ENCODE data around the gene AURKA.
"Not testable (repeated sequence)": the region's sequence is repeated elsewhere in the genome, so short reads cannot be mapped to it uniquely, and the experiment has no call there.

AURKA gene

DNA sequence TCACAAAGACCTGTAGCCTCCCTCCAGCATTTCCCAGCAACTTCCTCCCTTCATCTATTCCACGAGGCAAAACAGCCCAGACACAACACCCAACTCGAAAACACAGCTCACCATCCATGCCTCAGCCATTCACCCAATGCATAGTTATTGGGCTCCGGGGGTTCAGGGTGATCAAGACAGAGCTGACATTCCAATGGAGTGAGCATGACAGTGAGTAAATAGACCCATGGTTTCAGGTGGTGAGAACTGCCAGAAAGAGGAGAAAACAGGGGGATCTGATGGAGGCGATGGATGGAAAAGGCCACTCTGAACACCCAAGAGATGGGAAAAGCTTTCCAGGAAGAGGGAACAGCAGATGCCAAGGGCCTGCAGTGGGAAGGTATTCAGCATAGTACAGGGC lies 25.9 kb upstream of the AURKA start:
- DNase-seq (ENCODE audit: low spot score) = no peak
- no peak overlapping the region for H3K27ac ChIP-seq
- TF ChIP-seq, protein P1, sequence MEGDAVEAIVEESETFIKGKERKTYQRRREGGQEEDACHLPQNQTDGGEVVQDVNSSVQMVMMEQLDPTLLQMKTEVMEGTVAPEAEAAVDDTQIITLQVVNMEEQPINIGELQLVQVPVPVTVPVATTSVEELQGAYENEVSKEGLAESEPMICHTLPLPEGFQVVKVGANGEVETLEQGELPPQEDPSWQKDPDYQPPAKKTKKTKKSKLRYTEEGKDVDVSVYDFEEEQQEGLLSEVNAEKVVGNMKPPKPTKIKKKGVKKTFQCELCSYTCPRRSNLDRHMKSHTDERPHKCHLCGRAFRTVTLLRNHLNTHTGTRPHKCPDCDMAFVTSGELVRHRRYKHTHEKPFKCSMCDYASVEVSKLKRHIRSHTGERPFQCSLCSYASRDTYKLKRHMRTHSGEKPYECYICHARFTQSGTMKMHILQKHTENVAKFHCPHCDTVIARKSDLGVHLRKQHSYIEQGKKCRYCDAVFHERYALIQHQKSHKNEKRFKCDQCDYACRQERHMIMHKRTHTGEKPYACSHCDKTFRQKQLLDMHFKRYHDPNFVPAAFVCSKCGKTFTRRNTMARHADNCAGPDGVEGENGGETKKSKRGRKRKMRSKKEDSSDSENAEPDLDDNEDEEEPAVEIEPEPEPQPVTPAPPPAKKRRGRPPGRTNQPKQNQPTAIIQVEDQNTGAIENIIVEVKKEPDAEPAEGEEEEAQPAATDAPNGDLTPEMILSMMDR (conservative IDR thresholded peaks at IDR 0.05; ENCODE audit: low read depth) = no peak
- ChIA-PET POLR2A (ENCODE audit: low non-redundant PET) (interaction anchor here (0.6 kb wide), 1 partner anchor 21 kb away, joined by 4 read pairs; no protein-coding TSS in a partner anchor), CTCF (interaction anchor here (0.7 to 1.1 kb wide), 3 partner anchors 19 to 1364 kb away, joined by 3 read pairs; no protein-coding TSS in a partner anchor)

DNA sequence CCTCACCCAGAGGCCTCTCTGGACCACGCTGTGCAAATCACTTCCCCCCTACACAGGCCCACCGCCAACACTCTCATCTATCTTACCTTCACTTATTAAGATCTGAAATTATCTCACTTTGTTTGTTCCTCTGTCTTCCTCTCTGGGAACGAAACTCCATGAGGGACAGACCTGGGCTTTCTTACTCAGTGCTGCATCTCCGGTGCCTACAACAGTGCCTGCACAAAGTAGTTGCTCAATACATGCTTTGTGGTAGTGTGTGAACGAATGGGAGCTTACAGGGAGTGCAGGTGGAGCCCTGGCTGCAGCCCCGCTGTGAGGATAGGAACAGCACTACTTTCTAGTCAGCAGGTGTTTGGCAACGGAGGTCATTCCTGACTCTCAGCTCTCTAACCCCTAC lies 25.4 kb upstream of the AURKA start:
- ChIA-PET POLR2A (ENCODE audit: low non-redundant PET) (interaction anchor here (0.6 kb wide), 1 partner anchor 21 kb away, joined by 4 read pairs; no protein-coding TSS in a partner anchor), CTCF (interaction anchor here (1.0 to 1.1 kb wide), 2 partner anchors 19 to 133 kb away, joined by 3 read pairs; no protein-coding TSS in a partner anchor)
- no peak overlapping the region for H3K27ac ChIP-seq
- TF ChIP-seq, protein P1 (conservative IDR thresholded peaks at IDR 0.05; ENCODE audit: low read depth) = no peak
- DNase-seq (ENCODE audit: low spot score) = no peak

DNA sequence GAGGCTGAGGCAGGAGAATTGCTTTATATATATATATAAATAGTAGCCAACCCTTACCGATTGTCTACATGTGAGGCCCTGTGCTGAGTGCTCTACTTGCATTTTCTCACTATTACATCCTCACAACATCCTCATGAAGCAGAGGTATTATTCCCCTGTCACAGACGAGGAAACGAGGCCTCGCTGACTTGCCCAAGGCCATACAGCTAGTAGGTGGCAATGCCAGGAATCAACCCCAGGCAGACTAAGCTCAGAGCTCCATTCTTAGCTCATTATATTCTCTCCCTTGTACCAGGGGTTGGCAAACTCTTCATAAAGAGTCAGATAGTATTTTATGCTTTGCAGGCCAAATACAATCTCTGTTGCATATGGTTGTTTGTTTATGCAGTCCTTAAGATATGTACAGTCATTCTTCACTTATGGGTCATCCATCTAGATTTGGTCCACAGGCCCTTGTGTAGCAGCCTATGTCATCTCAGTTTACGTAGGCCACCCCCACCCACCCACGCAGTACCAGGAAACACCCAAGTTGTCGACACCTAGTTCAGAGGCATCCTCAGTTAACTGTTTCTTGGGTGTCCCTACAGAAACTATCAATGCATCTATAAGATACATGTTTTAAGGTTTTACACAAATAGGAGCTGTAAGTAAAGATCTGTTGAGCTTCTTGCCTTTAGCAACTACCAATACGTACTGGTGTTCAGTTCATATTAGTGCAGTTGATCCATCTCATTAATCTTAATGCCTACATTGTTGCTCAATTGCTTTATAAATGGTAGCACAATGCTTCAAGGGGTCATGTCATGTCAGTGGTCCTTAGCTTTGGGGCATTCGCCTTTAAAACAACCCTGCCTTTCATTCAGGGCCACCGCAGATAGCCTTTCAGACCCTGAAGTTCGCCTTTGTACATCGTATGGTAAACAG lies 23.1 kb upstream of the AURKA start:
- no peak for DNase-seq (ENCODE audit: low spot score)
- H3K27ac ChIP-seq = no peak overlapping the region
- ChIA-PET CTCF (interaction anchor here (0.8 to 1.6 kb wide), 2 partner anchors 9 to 17 kb away, joined by 3 read pairs; no protein-coding TSS in a partner anchor), POLR2A (ENCODE audit: low non-redundant PET) (no interaction called here)
- TF ChIP-seq, protein P1 (conservative IDR thresholded peaks at IDR 0.05; ENCODE audit: low read depth) = no peak

DNA sequence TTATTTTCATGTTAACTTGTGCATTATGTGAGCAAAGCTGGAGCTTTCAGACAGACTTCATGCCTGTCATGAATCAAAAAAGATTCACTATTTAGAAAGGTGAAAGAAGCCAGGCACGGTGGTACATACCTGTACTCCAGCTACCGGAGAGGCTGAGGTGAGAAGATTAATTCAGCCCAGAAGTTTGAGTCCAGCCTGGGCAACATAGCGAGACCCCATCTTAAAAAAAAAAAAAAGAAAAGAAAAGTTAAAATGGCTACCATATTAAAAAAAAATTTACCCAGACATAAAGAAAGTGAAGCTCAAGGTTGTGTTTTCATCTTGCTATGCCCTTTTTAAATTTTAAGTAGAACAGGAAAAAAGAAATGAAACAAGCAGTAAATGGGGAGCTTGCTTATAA lies 20.9 kb upstream of the AURKA start:
- H3K27ac ChIP-seq = no peak overlapping the region
- no peak for DNase-seq (ENCODE audit: low spot score)
- TF ChIP-seq, protein P1 (conservative IDR thresholded peaks at IDR 0.05; ENCODE audit: low read depth) = no peak
- POLR2A ChIA-PET (ENCODE audit: low non-redundant PET) = no interaction called here
- CTCF ChIA-PET = interaction anchor here (0.9 to 1.6 kb wide), 2 partner anchors 11 to 12 kb away, joined by 3 to 4 read pairs; no protein-coding TSS in a partner anchor

DNA sequence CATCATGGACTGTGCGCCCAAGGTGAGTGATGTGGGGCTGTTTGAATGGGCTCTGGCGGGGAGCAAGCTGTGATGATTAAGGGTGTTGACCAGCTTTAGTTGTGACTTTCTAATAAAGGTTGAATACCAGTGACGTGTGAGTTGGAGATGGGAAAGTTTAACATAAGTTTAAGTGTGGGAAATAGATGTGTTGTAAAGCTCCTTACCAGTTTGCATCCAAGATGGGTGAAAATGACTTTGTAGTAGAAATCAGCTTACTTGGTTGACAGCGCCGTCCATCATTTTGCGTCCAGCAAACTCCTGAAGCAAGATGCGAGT lies 20.4 kb upstream of the AURKA start:
- DNase-seq (ENCODE audit: low spot score) = no peak
- ChIA-PET POLR2A (ENCODE audit: low non-redundant PET) (no interaction called here), CTCF (interaction anchor here (0.7 kb wide), 1 partner anchor 138 kb away, joined by 3 read pairs; no protein-coding TSS in a partner anchor)
- TF ChIP-seq, protein P1 (conservative IDR thresholded peaks at IDR 0.05; ENCODE audit: low read depth) = no peak
- H3K27ac ChIP-seq = no peak overlapping the region

DNA sequence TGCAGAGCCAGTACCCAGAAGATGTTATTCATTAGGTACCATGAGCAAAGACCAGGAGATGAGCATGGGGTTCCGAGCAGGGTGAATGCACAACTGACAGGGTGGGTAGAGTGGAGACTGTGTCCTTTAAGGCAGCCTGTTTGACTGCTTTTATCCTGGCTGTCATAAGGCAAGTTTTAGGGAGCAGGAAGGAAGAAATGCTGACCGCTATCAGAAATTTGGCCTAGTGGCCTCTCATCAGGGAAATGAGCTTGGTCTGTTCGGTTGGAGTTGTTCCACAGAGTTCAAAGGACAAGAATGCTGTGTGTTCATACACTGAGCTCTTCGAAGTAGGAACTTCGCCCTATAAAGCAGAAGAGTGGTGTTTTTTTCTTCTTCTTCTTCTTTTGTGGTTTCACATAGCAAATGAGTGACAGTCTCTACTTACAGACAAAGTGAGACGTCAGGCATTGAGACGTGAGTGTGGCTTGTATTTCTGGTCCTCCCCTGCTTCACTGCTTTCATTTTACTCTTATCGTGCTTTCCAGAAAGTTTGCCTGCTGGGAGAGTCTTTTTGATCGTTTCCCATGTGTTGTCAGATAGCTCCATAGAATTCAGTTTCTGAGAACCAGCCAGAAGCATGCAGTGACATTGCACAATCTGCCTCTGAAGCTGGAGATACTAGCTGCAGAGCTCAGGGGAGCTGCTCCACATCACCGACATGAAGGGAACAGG lies 19.9 kb upstream of the AURKA start, which contains the start of gene CASS4:
CASS4 (plus strand) TSS at position 502 of the 714 bp plus-strand sequence; CDS start at position 701, 199 bp downstream.
- no peak within 1 kb of the TSS for H3K27ac ChIP-seq
- TF ChIP-seq, protein P1 (conservative IDR thresholded peaks at IDR 0.05; ENCODE audit: low read depth) = no peak
- ChIA-PET CTCF (interaction anchor here (0.6 to 1.0 kb wide), 3 partner anchors 8 to 139 kb away, joined by 3 read pairs; no protein-coding TSS in a partner anchor), POLR2A (ENCODE audit: low non-redundant PET) (no interaction called here)
- no peak for DNase-seq (ENCODE audit: low spot score)

DNA sequence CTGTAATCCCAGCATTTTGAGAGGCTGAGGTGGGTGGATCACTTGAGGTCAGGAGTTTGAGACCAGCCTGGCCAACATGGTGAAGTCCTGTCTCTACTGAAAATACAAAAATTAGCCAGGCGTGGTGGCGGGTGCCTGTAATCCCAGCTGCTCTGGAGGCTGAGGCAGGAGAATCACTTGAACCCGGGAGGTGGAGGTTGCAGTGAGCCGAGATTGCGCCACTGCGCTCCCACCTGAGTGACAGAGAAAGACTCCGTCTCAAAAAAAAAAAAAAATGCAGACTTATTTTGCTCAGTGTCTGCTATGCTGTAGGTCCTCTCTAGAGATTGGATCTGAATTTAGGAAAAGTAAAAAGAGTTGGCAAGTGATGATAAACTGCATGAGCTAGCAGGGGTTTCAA lies 19.3 kb upstream of the AURKA start:
- POLR2A ChIA-PET (ENCODE audit: low non-redundant PET); H3K27ac ChIP-seq; DNase-seq (ENCODE audit: low spot score): not testable (repeated sequence)
- CTCF ChIA-PET = interaction anchor here (0.6 to 1.0 kb wide), 2 partner anchors 9 to 97 kb away, joined by 3 read pairs; no protein-coding TSS in a partner anchor

All from RWPE1 (cell line).